ENCODE results near the gene LRRN4CL.
A peak's percentile ranks its signal among the peaks of the same experiment; 100 is the strongest.
"Not testable (repeated sequence)": the region's sequence is repeated elsewhere in the genome, so short reads cannot be mapped to it uniquely, and the experiment has no call there.

The LRRN4CL gene

GRCh38 chr11:62675415-62675814, 13.9 kb downstream of the LRRN4CL start:
- DNase-seq: not testable (repeated sequence)

GRCh38 chr11:62673196-62673525, 16.2 kb downstream of the LRRN4CL start:
- DNase-seq: no peak

- no peak for DNase-seq
Measured at GRCh38 chr11:62671608-62672389, 17.5 kb downstream of the LRRN4CL start, which contains the start of the genes LBHD1 and UQCC3. LBHD1 (minus strand) TSS chr11:62672267; CDS start chr11:62670031, 2,236 bp downstream. UQCC3 (plus strand) TSS chr11:62671673; CDS start chr11:62671746, 73 bp downstream.

- no peak for DNase-seq
Measured at GRCh38 chr11:62671236-62671607, 18.1 kb downstream of the LRRN4CL start.

- DNase-seq: no peak
Measured at GRCh38 chr11:62669420-62670161, 19.7 kb downstream of the LRRN4CL start.

- DNase-seq: no peak
Measured at GRCh38 chr11:62667460-62667859, 21.9 kb downstream of the LRRN4CL start.

- no peak for DNase-seq
Measured at GRCh38 chr11:62666259-62666926, 22.9 kb downstream of the LRRN4CL start.

- no peak for DNase-seq
Measured at GRCh38 chr11:62665599-62666258, 23.6 kb downstream of the LRRN4CL start.

GRCh38 chr11:62665075-62665598, 24.2 kb downstream of the LRRN4CL start, which contains the start of the genes C11orf98 and CSKMT:
C11orf98 (minus strand) TSS chr11:62665210; CDS start chr11:62665169, 41 bp downstream.
CSKMT (plus strand) TSS chr11:62665312; CDS start chr11:62665880, 568 bp downstream.
- DNase-seq: peak; percentile 57

GRCh38 chr11:62664405-62665074, 24.8 kb downstream of the LRRN4CL start:
- no peak for DNase-seq

- no peak for DNase-seq
Measured at GRCh38 chr11:62656796-62657429, 32.4 kb downstream of the LRRN4CL start.

GRCh38 chr11:62654297-62654696, 35.0 kb downstream of the LRRN4CL start:
- no peak for DNase-seq

GRCh38 chr11:62652161-62653006, 36.9 kb downstream of the LRRN4CL start:
- no peak for DNase-seq

- DNase-seq: not testable (repeated sequence)
Measured at GRCh38 chr11:62650283-62650682, 39.0 kb downstream of the LRRN4CL start.

- DNase-seq: no peak
Measured at GRCh38 chr11:62649486-62649885, 39.8 kb downstream of the LRRN4CL start.

- no peak for DNase-seq
Measured at GRCh38 chr11:62648967-62649364, 40.4 kb downstream of the LRRN4CL start.

- no peak for DNase-seq
Measured at GRCh38 chr11:62648185-62648966, 41.0 kb downstream of the LRRN4CL start.

GRCh38 chr11:62647609-62648005, 41.7 kb downstream of the LRRN4CL start:
- DNase-seq: no peak

GRCh38 chr11:62646825-62647608, 42.3 kb downstream of the LRRN4CL start:
- no peak for DNase-seq

Measured in NCI-H1436 treated with DMSO at 0.1 percent for 48 hours (cell line).